GM21515 (cell line): ENCODE results near the gene HBZ.
"Not testable (repeated sequence)": the region's sequence is repeated elsewhere in the genome, so short reads cannot be mapped to it uniquely, and the experiment has no call there.

Experiments used
- ATAC-seq: cut with Tn5 transposase; IDR thresholded peaks from one replicate; pipeline ENCODE4 v1.9.1; 2021; ENCODE audit not compliant: unreplicated experiment

Gene HBZ

DNA sequence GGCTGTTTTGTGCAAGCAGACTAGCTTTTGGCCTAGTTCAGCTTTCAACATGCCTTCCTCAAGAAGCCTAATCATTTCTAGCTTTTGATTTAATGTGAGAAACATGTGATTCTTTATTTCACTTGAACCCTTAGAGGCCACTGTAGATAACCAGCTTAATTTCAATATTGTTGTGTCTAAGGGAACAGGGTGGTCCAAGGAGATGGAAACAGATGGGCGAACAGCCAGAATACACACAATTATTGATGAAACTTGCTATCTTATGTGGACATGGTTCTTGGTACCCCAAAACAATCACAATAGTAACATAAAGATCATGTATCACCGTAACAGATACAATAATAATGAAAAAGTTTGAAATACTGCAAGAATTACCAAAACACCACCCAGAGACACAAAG lies 18.7 kb upstream of the HBZ start:
- no peak for ATAC-seq

DNA sequence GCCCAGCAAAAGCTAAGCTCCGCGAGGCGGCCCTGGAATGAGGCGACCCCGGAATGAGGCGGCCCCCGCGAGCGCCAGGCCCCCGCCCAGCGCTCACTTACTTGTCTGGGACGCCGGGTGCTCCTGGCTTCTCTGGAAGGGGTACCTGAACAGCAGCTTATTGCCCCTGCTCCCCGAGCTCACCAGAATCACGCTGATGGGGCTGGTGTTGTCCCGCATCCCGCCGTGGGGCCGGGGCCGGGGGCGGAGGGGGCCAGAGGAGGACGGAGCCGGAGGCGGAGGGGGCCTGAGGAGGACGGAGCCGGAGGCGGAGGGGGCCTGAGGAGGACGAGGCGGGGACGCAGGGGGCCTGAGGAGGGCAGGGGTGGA lies 14.4 kb upstream of the HBZ start:
- no peak for ATAC-seq

DNA sequence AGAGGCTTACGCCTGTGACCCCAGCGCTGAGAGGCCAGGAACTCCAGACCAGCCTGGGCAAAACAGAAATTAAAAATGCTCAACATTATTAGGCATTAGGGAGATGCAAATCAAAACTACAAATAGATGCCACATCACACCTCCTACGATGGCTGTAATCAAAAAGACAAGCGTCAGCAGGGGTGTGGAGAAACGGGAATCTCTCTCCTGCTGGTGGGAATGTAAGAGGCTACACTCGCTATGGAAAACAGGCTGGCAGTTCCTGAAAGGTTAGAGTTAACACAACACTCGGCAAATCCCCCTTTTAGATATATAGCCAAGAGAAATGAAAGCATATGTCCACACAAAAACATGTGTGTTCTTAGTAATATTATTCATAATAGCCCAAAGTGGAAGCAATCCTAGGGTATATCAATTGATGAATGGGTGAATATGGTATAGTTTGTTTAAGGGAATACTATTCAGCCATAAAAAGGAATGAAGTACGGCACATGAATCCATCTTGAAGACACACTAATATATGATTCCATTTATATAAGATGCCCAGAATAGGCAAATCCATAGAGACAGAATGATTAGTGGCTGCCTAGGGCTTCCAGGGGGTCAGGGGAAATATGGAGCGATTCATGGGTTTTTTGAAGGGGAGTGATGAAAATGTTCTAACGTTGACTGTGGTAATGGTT lies 12.1 kb upstream of the HBZ start:
- no peak for ATAC-seq

DNA sequence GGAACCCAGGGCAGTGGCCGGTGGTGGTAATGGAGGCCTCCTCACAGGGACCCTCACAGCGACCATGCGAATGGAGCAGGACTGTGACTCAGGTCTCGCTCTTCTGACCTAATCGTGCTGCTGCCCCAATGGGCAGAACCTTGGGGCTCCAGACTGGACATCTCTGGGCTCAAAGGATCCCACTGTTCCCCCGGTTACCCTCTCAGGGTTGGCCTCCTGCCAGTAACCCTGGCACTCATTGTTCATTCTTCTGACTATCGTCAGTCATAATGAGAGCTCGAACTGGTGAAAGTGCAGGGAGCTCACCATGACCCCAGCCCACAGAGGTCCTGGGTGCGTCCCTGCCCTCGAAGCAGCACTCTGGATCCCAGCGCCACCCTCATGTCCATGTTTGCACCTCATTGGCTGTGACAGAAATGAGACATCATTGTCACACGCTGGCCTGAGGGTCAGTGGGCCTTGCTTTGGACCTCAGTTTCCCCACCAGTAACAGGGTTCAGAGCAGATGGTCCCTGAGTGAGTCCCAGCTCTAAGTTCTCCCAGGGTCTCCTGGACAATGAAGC lies 10.0 kb upstream of the HBZ start:
- no peak for ATAC-seq

DNA sequence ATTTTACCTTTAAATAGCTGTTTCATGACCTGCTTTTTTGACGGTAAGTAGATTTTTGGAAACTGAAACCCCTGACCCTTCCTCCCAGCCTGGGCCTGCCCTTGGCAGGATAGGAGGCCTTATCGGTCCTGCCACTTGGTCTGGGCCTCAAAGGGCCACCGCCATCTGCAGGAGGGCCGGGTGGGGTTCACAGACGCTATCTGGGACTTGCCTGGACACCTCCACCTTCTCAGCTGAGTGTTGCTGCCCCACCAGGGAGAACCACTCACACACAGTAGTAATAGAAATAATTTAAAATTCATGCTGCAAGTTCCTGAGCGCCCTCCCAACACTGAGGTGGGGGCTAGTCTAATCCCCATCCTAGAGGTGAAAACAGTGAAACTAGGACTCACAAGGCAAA lies 9.4 kb upstream of the HBZ start:
- no peak for ATAC-seq

DNA sequence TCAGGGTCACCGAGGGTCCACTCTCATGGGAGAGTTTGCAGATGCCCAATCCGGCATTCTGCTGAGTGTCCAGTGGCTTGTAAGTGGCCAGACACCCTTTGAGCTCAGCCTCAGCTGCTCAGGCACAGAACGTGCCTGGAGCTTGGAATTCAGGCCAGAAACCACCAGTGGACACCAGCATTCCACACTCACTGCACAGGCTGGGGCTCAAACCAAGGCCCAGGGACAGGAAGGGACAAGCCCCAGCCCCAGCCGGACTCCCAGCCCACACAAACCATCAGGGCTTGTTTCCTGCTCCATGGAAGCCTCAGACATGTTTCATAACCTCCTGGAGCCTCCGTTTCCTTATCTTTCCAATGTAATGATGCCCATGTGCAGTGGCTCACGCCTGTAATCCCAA lies 9.0 kb upstream of the HBZ start:
- no peak for ATAC-seq

DNA sequence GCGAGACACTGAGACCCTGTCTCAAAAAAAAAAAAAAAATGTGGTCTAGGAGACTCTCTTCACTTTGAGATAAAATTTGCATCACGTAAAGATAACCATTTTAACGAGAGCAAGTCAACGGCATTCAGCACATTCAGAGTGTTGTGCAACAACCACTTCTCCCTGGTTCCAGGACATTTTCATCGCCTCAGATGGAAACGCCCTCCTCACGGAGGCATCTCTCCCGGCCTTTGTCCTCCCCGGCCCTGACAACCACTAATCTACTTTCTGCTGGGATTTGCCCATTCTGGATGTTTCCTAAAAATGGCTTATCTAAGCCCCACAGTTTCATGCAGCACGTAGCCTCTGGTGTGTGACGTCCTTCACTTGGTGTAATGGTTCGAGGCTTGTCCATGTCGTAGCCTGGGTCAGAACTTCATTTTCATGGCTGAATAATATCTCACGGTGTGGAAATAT lies 7.6 kb upstream of the HBZ start:
- no peak for ATAC-seq

DNA sequence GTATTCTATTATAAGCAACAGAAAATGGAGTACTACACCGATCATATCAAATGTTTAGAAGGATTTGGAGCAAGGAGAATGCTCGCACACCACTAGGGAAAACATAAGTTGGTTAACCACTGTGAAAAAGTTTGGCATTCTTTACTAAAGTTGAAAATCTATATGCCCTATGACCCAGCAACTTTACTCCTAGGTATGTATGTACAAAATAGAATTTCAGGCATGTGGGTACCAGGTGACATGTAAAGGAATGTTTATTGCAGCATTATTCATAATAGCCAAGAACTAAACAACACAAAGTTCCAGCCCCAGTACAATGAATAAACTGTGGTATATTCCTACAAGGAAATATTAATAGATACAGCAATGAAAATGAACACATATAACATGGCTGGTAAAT lies 5.8 kb upstream of the HBZ start:
- ATAC-seq = no peak

DNA sequence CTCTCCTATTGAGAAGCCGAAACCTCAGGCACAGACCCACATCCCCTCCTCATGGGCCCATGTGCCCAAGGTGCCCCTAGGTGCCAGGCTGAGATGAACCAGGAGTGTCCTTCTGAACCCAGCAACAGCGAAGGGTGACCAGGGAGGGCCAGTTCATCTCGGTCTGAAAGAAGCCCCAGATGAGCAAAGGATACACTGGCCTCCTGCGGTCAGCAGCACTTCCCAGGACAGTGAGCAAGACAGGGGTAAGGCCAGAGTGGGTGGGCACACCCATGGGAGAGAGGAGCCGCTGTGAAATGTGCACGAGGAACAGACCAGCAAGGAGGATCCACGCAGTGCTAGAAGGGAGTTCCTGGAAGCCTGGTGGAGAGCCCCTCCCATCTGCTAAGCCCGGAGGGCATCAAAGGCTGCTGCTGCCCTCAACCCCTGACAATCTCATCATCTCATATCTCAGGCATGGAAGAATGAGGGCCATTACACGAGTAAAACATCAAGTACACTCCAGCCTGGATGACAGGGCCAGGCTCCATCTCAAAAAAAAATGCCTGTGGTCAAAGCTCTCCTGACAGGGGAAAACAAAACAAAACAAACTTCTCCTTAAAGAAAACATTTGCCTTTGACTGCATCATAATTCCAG lies 3.3 kb upstream of the HBZ start:
- no peak for ATAC-seq

DNA sequence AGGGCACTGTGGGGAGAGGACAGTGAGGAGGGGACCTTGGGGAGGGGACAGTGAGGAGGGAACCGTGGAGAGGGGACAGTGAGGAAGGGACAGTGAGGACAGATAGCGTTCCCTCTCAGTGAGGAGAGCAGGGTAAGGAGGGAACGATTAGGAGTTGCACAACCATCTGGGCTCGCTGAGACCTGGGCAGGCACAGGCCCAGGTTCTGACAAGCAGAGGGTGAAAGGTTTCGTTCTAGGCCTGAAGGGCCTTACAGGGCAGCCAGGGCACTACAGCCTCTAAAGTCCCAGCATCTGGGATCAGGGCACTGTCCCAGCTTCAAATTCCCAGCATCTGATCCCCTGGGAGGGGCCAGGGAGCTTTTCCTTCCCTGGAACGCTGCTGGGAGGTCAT lies 681 bp downstream of the HBZ start:
- not testable (repeated sequence) for ATAC-seq

DNA sequence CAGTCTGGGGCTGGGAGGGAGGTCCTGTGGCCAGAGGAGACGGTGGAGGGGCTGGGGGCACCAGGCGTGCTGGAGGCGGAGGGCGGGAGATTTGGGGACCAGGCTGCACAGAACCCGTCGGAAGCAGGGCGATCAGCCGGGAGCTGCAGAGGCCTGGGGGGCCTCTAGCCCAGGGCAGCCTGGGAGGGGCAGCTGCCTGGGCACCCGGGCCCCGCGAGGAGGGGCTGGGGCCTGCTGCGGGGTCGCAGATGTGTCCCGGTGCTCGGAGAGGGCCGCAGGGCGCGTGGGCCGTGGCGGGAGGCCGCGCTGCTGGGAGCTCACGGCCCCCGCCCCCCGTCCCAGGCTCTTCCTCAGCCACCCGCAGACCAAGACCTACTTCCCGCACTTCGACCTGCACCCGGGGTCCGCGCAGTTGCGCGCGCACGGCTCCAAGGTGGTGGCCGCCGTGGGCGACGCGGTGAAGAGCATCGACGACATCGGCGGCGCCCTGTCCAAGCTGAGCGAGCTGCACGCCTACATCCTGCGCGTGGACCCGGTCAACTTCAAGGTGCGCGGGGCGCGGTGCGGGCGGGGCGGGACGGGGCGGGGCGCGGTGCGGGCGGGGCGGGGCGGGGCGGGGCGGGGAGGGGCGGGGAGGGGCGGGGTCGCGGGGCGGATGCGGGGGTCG lies 1.2 kb downstream of the HBZ start:
- not testable (repeated sequence) for ATAC-seq

DNA sequence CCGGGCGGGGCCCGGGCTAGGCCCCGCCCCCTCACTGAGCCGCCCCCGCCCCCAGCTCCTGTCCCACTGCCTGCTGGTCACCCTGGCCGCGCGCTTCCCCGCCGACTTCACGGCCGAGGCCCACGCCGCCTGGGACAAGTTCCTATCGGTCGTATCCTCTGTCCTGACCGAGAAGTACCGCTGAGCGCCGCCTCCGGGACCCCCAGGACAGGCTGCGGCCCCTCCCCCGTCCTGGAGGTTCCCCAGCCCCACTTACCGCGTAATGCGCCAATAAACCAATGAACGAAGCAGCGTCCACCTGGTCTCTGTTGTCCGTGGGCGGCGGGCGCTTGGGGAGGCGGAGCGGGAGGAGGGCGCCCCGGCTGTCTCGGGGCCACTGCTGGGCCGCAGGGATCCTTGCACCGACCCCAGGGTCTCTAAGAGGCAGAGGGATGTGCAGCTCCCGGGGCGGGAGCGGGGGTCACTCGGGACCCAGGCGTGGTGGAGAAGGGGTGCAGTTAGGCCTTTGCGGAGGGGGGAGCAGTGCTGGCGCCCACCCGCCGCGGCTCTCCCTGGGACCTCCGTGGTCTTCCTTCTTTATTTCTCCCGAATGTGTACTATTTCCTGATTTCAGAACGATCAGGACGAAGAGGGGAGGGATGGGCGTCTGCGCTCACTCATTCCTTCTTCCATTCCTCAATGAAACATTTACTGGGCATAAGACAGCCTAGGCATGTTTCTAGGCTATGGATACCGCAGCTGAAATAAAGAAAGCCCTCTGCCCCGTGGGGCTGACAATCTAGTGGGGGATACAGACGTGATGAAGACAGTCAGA lies 2.0 kb downstream of the HBZ start:
- no peak for ATAC-seq

DNA sequence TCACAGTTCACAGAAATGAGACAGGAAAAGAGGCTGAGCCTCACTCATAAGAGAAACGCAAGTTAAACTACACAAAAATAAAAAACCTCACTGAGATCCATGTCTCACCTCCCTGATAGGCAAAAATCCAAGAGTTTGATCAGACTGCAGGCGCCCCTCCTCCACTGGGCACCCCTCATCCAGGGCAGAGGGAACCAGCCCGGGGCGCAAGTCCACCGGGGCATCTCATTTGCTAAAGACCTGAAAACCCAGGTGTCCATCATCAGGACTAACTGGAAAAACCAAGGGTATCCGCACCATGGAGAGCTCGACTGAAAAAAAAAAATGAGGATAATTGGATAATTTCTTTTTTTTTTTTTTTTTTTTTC lies 2.6 kb downstream of the HBZ start:
- no peak for ATAC-seq

DNA sequence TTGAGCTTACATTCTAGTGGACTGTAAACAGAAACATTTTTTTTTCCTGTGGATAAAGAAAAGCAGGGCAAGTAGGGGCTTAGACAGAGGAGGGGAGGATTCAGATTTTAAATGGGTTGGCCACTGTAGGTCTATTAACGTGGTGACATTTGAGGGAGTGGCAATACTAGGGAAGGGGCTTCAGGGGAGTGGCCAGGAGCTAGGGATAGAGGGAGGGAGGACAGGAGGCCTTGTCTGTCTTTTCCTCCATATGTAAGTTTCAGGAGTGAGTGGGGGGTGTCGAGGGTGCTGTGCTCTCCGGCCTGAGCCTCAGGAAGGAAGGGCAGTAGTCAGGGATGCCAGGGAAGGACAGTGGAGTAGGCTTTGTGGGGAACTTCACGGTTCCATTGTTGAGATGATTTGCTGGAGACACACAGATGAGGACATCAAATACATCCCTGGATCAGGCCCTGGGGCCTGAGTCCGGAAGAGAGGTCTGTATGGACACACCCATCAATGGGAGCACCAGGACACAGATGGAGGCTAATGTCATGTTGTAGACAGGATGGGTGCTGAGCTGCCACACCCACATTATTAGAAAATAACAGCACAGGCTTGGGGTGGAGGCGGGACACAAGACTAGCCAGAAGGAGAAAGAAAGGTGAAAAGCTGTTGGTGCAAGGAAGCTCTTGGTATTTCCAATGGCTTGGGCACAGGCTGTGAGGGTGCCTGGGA lies 6.8 kb downstream of the HBZ start:
- ATAC-seq = no peak

DNA sequence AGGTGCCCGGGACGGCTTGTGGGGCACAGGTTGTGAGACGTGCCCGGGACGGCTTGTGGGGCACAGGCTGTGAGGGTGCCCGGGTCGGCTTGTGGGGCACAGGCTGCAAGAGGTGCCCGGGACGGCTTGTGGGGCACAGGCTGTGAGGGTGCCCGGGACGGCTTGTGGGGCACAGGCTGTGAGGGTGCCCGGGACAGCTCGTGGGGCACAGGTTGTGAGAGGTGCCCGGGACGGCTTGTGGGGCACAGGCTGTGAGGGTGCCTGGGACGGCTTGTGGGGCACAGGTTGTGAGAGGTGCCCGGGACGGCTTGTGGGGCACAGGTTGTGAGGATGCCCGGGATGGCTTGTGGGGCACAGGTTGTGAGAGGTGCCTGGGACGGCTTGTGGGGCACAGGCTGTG lies 7.8 kb downstream of the HBZ start:
- ATAC-seq = not testable (repeated sequence)

DNA sequence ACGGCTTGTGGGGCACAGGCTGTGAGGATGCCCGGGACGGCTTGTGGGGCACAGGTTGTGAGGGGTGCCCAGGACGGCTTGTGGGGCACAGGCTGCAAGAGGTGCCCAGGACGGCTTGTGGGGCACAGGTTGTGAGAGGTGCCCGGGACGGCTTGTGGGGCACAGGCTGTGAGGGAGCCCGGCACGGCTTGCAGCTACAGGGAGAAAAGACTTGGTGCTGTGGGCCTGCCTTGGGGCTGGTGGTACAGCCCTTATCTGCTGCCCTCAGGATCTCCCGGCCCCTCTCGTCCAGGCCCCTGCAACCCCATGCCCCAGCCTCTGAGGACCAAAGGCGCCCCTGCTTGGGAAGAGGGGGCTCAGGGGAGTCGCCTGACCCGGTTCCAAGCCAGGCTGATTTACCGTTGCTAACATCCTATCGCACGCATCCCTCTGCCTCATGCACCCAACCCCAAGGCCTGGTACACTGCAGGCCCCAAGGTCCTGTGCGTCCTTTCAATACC lies 8.3 kb downstream of the HBZ start:
- no peak for ATAC-seq

DNA sequence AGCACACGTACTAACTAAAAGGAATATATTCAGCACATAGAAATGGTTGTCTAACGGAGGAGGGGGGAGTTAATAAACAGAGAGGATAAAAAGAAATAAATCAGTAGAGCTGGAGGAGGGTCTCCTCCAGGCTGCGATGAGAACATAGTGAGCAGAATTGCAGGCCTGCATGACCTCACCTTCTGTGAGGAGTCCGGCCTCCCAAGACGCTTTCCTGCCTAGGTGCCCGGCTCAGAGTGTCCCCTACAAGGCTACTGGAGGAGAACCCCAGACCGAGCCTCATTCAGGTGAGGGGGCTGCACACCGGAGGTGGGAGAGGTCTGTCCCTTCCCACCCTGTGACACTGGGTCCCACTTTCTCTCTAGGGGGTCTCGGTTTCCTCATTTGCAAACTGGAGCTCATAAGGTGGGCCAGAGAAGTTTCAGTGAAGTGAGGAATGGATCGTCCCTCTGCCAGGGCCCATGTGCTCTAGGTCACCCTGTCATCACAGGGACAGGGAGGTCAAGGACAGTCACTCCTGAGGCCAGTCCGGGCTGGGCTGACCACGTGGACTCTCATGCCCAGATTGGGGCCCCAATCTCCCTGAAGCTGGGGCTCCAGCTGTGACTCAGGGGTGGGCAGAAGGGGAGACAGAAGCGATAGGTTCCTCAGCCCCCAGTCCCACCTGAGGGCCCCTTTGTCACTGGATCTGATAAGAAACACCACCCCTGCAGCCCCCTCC lies 10.0 kb downstream of the HBZ start:
- no peak for ATAC-seq

DNA sequence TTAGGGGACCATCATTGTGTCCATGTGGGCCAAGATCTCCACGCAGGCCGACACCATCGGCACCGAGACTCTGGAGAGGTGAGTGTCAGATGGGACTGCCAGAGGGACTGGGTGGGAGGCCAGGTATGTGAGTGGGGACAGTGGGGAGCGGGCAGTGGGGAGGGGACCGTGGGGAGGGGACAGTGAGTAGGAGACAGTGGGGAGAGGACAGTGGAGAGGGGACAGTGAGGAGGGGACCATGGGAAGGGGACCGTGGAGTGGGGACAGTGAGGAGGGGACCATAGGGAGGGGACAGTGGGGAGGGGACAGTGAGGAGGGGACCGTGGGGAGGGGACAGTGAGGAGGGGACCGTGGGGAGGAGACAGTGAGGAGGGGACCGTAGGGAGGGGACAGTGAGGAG lies 10.7 kb downstream of the HBZ start:
- not testable (repeated sequence) for ATAC-seq

DNA sequence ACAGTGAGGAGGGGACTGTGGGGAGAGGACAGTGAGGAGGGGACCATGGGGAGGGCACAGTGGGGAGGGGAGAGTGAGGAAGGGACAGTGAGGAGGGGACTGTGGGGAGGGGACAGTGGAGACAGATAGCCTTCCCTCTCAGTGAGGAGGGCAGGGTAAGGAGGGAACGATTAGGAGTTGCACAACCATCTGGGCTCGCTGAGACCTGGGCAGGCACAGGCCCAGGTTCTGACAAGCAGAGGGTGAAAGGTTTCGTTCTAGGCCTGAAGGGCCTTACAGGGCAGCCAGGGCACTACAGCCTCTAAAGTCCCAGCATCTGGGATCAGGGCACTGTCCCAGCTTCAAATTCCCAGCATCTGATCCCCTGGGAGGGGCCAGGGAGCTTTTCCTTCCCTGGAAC lies 11.3 kb downstream of the HBZ start:
- not testable (repeated sequence) for ATAC-seq
